ENCODE results near the gene GDF10.

GDF10 gene

DNA sequence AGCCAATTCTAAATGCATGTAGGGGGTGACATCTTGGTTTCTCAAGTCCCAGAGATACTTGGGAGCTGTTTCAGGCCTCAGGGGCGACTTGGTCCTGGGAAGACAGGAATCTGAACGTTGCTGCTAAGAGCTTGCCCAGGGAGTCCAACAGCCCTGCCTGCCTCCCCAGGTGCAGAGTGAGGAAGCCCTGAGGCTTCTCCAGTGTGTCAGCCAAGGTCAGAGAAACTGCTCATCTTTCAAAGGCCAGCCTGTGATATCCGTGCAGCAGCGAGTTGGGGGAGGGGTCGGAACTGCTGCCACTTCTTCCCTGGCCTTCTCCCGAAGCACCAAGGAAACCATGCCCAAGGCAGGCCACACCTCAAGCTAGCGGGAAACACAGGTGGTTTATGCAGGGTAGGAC, 32.0 kb downstream of the GDF10 start:
- TF ChIP-seq, protein P1, sequence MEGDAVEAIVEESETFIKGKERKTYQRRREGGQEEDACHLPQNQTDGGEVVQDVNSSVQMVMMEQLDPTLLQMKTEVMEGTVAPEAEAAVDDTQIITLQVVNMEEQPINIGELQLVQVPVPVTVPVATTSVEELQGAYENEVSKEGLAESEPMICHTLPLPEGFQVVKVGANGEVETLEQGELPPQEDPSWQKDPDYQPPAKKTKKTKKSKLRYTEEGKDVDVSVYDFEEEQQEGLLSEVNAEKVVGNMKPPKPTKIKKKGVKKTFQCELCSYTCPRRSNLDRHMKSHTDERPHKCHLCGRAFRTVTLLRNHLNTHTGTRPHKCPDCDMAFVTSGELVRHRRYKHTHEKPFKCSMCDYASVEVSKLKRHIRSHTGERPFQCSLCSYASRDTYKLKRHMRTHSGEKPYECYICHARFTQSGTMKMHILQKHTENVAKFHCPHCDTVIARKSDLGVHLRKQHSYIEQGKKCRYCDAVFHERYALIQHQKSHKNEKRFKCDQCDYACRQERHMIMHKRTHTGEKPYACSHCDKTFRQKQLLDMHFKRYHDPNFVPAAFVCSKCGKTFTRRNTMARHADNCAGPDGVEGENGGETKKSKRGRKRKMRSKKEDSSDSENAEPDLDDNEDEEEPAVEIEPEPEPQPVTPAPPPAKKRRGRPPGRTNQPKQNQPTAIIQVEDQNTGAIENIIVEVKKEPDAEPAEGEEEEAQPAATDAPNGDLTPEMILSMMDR (IDR thresholded peaks at IDR 0.05) = no peak

DNA sequence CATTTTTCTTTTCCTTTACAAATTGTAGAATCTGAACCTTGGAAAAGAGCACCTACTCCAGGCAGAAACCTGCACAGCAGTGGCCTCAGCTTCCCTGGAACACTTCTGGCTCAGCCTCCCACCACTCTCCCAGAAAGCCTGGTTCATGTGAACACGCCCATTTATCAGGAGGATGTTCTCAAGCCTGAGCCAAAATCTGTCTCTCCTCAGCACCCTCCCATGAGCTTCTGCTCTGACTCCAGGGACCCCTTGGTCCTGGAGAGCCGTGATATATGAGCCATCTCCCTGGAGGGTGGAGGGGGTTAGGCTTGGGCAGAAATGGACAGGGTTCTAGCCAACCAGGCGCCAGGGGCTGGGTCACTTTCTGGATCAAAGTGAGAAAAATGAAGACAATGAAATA, 32.4 kb downstream of the GDF10 start:
- TF ChIP-seq, protein P1 (IDR thresholded peaks at IDR 0.05) = no peak

DNA sequence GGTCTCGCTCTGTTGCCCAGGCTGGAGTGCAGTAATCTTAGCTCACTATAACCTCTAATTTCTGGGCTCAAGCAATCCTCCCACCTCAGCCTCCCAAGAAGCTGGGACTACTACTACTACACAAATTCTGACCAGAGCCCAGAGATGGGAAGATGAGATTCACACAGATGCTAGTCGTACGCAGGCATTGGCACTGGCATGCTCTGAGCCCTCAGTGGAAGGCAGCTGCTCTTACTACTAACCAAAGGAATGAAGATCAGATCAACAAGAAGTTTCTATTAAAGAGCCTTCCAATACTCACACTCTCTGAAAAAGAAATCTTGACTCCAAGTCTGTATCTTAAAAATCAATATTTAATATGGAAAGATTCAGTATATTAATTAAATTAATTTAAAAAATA, 32.9 kb downstream of the GDF10 start:
- TF ChIP-seq, protein P1 (IDR thresholded peaks at IDR 0.05) = no peak

DNA sequence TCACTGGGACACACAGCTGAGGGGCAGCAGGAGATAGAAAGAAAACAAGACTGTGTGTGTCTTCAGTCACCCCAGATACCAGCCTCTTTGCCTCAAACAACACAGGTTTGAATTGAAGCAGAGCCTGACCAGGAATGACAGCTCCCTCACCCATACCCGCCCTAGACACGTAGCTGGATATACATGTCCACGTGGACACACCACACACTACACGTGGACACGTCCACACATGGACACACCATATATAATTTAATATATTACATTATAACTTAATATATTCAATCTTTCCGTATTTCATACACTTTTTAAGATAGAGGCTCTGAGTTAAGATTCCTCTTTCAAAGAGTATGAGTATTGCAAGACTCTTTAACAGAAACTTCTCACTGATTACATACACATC, 33.5 kb downstream of the GDF10 start:
- TF ChIP-seq, protein P1 (IDR thresholded peaks at IDR 0.05) = no peak

DNA sequence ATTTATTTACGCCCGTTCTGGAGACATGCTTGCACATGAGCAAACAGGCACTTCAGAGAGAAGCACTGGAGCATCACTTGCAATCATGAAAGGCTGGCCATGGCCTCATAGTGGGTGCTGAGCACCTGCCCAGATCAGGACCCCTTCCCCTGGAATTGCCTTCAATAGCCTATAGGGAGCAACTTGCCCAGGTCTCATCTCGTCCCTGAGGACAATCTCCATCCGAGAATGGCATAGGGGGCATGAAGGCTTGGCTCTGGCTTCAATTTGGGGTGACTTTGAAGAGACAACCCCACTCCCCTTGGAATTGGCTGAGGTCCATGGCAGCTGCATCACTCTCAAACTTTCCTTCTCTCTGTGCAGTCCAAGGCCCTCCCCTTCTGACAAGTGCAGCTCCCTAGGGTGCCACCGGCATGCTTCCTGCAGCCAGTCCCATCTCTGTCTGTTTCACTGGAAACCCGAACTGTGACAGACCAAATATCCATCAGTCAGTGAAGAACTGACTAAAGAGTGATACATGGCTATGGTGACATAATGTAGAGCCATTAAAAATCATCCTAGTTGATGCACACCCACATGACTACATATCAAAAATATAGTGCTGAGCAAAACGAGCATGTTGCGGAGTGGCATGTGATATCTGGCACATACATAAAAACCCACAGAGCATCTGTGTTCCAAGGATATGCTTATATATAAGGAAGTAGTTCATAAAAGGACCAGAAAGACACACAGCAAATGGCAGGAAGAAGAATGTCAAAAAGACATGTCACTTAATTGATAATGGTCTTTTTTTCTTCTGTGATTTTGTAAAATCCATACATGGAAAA, 34.7 kb downstream of the GDF10 start:
- TF ChIP-seq, protein P1 (IDR thresholded peaks at IDR 0.05) = no peak

DNA sequence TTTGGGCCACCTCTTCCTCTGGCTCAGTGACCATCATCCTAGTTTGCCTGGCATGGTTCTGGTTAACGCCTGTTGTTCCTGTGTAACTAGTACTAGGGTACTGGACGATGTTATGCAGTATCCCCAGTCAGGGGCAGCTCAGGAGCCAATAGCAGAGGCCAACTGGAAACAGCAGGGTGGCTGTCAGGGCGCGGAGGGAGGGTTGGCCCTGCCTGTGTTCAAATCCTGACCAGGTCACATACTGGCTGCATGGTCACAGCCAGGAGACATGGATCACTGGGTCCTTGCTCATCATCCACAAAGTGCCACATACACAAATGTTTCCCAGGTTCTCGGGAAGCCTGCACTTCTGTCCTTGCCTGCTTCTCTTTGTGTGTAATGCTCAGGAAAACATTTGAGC, 35.9 kb downstream of the GDF10 start:
- TF ChIP-seq, protein P1 (IDR thresholded peaks at IDR 0.05) = no peak

DNA sequence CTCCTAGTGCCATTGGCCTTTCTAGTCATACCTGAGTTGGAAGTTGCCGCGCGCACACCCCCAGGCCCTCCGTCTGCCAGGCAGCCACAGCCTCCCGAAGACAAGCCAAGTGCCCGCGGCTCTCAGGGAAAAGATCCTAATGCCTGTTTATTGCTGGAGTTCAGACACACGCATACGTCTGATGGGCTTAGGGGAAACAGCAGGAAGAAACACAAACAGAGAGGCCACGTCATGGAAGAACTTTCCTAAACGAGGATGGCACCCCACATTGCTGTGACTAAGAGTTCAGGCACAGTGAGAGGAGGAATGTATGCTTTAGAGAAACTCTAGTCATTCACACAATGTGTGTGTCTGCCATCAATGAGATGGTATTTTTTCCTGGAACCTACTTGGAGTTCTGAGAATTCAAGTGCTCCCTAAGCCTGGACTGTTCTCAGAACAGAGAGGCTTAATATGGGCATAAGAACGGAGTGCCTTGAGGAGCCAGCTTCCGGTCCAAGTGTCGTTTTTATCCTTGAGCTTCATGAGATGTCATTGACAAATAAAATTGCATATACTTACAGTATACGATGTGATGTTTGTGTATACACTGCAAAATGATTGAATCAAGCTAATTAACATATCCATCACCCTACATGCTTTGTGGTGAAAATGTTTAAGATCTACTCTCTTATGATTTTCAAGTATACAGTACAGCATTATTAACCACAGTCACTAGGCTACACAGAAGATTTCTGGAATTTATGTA, 36.6 kb downstream of the GDF10 start:
- TF ChIP-seq, protein P1 (IDR thresholded peaks at IDR 0.05) = no peak

Data from LNCAP (cell line).